PFSK-1 (cell line): ENCODE measurements around the gene ITGA8.

Experiments used
- POLR2AphosphoS5 ChIP-seq: IDR thresholded peaks from 2 replicates; pipeline ENCODE4 v1.6.1; 2012; ENCODE audit warnings: low read depth, mild to moderate bottlenecking, control low read depth, low read length, moderate library complexity
- SIN3A ChIP-seq: IDR thresholded peaks from 2 replicates; pipeline ENCODE4 v1.6.1; 2012; ENCODE audit warnings: mild to moderate bottlenecking, low read length, moderate library complexity, borderline replicate concordance; ENCODE audit not compliant: insufficient read depth
- TAF1 ChIP-seq: IDR thresholded peaks from 2 replicates; pipeline ENCODE4 v1.6.1; 2012; ENCODE audit warnings: low read length, control low read depth, borderline replicate concordance; ENCODE audit not compliant: insufficient read depth

DNA sequence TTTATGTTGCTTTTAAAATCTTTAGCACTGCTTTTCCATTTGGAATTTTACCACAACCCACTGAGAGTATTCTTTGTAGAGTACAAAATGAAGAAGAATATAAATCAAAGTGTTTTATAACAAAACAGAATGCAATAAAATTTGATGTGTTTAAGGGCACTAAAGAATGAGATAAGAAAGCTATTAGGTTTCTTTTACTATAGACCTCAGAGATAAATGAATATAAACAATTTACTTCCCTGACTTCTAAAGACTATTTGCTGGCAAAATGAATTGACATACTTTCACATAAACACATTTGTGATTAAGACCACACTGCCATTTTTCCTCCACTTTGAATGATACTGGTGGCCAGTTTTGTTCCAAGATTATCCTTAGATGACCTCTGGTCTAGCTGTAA, 124.5 kb downstream of the ITGA8 start:
- no peak for TF ChIP-seq POLR2AphosphoS5
- TF ChIP-seq TAF1, result no peak
- no peak for TF ChIP-seq SIN3A
